Stomach smooth muscle (tissue), 2 donors: Measurements from ENCODE around the gene LCA5L.
"Not testable (repeated sequence)": the region's sequence is repeated elsewhere in the genome, so short reads cannot be mapped to it uniquely, and the experiment has no call there.

Experiments used
- H3K27ac ChIP-seq: one replicate; pipeline ENCODE4 v1.7.0; 2013; ENCODE audit warnings: mild to moderate bottlenecking, low read length, inconsistent platforms
- H3K27me3 ChIP-seq, 2 donors: one replicate each; pipeline ENCODE4 v1.7.0; 2013; ENCODE audit warnings: low read length in 2 of 2; ENCODE audit not compliant: insufficient read depth in 2 of 2, control insufficient read depth in 1 of 2
- H3K36me3 ChIP-seq, 2 donors: one replicate each; pipeline ENCODE4 v1.7.0; 2013; ENCODE audit warnings: low read length in 2 of 2; ENCODE audit not compliant: control insufficient read depth in 2 of 2, insufficient read depth in 2 of 2
- H3K4me1 ChIP-seq: one replicate; pipeline ENCODE4 v1.7.0; 2013; ENCODE audit warnings: low read length; ENCODE audit not compliant: control insufficient read depth, insufficient read depth
- H3K4me3 ChIP-seq, 2 donors: one replicate each; pipeline ENCODE4 v1.7.0; 2013; ENCODE audit warnings: low read length in 2 of 2
- H3K9ac ChIP-seq, 2 donors: one replicate each; pipeline ENCODE4 v1.7.0; 2013; ENCODE audit warnings: low read length in 2 of 2, mild to moderate bottlenecking in 1 of 2
- H3K9me3 ChIP-seq, 2 donors: one replicate each; pipeline ENCODE4 v1.7.0; 2013; ENCODE audit warnings: low read length in 2 of 2; ENCODE audit not compliant: control insufficient read depth in 2 of 2
- donor health status: healthy.
- donor health status: Pancreatic carcinoma.

Gene LCA5L

GRCh38 chr21:39373634-39374033 lies 71.9 kb downstream of the LCA5L start:
- Histone ChIP-seq H3K9me3 (no peaks in the 10 kb centered on the region), H3K36me3 (no peaks in the 10 kb centered on the region), H3K4me1 (no peaks in the 10 kb centered on the region), H3K4me3 (no peak overlapping the region), H3K9ac (no peak overlapping the region), H3K27me3 (no peaks in the 10 kb centered on the region), H3K27ac (no peak overlapping the region)

DNA sequence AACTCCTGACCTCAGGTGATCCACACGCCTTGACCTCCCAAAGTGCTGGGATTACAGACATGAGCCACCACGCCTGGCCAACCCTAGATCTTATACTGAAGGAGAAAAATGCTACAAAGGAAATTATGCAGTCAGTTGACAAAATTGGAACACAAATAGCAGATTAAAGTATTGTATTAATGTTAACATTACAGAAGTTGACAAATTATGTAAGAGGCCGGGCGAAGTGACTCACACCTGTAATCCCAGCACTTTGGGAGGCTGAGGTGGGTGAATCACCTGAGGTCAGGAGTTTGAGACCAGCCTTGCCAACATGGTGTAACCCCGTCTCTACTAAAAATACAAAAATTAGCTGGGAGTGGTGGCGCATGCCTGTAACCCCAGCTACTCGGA lies 75.7 kb downstream of the LCA5L start:
- not testable (repeated sequence) for H3K36me3 ChIP-seq, H3K4me3 ChIP-seq, H3K27me3 ChIP-seq, H3K4me1 ChIP-seq, H3K27ac ChIP-seq, H3K9me3 ChIP-seq, H3K9ac ChIP-seq

- no peaks in the 10 kb centered on the region for H3K9me3 ChIP-seq
- no peaks in the 10 kb centered on the region for H3K36me3 ChIP-seq
- no peak overlapping the region for H3K27ac ChIP-seq
- no peak overlapping the region for H3K9ac ChIP-seq
- H3K4me1 ChIP-seq = no peaks in the 10 kb centered on the region
- H3K4me3 ChIP-seq = no peak overlapping the region
- H3K27me3 ChIP-seq = no peaks in the 10 kb centered on the region
Observed at GRCh38 chr21:39367783-39368182, 77.8 kb downstream of the LCA5L start.

DNA sequence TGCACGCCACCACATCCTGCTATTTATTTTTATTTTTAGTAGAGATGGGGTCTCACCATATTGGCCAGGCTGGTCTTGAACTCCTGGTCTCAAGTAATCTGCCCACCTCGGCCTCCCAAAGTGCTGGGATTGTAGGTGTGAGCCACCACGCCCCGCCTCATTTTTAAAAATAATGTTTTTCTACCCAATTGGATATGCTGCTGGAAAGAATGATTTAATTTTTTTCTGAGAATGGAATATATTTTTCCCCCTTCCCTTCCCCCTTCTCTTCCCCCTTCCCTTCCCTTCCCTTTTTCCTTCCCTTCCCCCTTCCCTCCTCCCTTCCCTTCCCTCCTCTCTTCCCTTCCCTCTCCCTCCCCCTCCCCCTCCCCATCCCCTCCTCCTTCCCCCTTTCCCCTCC lies 79.0 kb downstream of the LCA5L start:
- H3K4me3 ChIP-seq = no peak overlapping the region
- no peaks in the 10 kb centered on the region for H3K9me3 ChIP-seq
- H3K9ac ChIP-seq = no peak overlapping the region
- no peaks in the 10 kb centered on the region for H3K4me1 ChIP-seq
- no peak overlapping the region for H3K27ac ChIP-seq
- no peaks in the 10 kb centered on the region for H3K36me3 ChIP-seq
- no peaks in the 10 kb centered on the region for H3K27me3 ChIP-seq

DNA sequence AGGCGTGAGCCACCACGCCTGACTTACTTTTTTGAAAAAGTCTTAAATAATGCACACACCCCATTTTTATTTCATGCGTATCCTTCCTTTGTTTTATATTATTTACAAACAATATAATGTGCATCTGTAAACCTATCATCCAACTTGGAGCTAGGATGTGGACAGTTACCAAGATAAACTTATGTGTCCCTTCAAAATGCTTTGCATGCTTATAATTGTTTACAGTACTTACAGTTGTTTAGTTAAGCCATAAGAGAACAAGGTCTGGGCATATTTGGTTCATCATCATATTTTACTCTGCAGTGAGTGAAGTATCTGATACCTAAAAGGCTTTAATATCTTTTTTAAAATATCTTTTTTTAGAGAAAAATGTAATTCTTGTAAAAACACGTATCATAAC lies 80.6 kb downstream of the LCA5L start:
- H3K4me1 ChIP-seq = no peaks in the 10 kb centered on the region
- H3K27ac ChIP-seq = no peak overlapping the region
- H3K9ac ChIP-seq = no peak overlapping the region
- H3K4me3 ChIP-seq = no peak overlapping the region
- H3K27me3 ChIP-seq = no peaks in the 10 kb centered on the region
- H3K36me3 ChIP-seq = no peaks in the 10 kb centered on the region
- no peaks in the 10 kb centered on the region for H3K9me3 ChIP-seq

GRCh38 chr21:39363607-39364555 lies 81.7 kb downstream of the LCA5L start:
- Histone ChIP-seq H3K27me3 (no peaks in the 10 kb centered on the region), H3K36me3 (no peaks in the 10 kb centered on the region), H3K4me3 (no peak overlapping the region), H3K4me1 (no peaks in the 10 kb centered on the region), H3K27ac (no peak overlapping the region), H3K9me3 (no peaks in the 10 kb centered on the region), H3K9ac (no peak overlapping the region)

DNA sequence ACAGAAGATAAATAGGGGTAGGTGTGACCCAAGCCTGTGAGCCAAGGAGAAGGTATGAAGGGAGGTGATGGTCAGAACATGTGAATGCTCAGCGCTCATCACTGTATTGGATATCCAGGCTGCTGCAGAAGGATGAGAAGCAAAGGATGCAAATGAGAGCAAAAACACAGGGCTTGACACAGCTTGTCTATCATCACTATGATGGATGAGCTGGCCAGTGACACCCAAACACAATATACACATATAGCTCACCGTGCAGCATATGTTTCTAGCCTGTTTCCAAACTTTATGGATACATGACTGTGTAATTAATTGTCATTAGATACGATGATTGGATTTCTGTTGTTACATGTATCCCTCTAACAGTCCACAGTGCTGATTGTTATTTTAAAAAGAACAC lies 82.8 kb downstream of the LCA5L start:
- Histone ChIP-seq H3K36me3 (no peaks in the 10 kb centered on the region), H3K9me3 (no peaks in the 10 kb centered on the region), H3K9ac (no peak overlapping the region), H3K27me3 (no peaks in the 10 kb centered on the region), H3K4me1 (no peaks in the 10 kb centered on the region), H3K27ac (no peak overlapping the region), H3K4me3 (no peak overlapping the region)

- no peak overlapping the region for H3K9ac ChIP-seq
- no peaks in the 10 kb centered on the region for H3K27me3 ChIP-seq
Observed at GRCh38 chr21:39359382-39359781, 86.2 kb downstream of the LCA5L start.

More at GRCh38 chr21:39359382-39359781, 86.2 kb downstream of the LCA5L start:
- Histone ChIP-seq H3K9me3 (no peaks in the 10 kb centered on the region), H3K4me1 (no peaks in the 10 kb centered on the region), H3K36me3 (no peaks in the 10 kb centered on the region), H3K27ac (no peak overlapping the region), H3K4me3 (no peak overlapping the region)
